Effector CD4-positive, alpha-beta T cell (primary cell): Measurements from ENCODE around the gene SPRED1. TPM values are rescaled to one million over a fixed set of nuclear protein-coding genes. Genes with fewer than 3 reads are reported as not detected.

Experiments used
- DNase-seq: peaks from one replicate; pipeline ENCODE4 v3.0.0-alpha.2; 2020
- total RNA-seq: gene quantifications from one replicate; lab custom pipeline; 2026; lab: John Stamatoyannopoulos, UW

Gene SPRED1
- not detected for total RNA-seq

GRCh38 chr15:38252481-38253350, at the start of gene SPRED1:
Gene SPRED1 (plus strand): TSS chr15:38252836. CDS start chr15:38253186, 350 bp downstream.
- no peak for DNase-seq

GRCh38 chr15:38205526-38206272, 46.9 kb upstream of the SPRED1 start:
- DNase-seq = no peak

- no peak for DNase-seq
Measured at GRCh38 chr15:38207621-38208020, 45.0 kb upstream of the SPRED1 start.

GRCh38 chr15:38208206-38208605, 44.4 kb upstream of the SPRED1 start:
- DNase-seq = no peak

- DNase-seq = no peak
Measured at GRCh38 chr15:38208779-38209178, 43.9 kb upstream of the SPRED1 start.

- no peak for DNase-seq
Measured at GRCh38 chr15:38211249-38211648, 41.4 kb upstream of the SPRED1 start.

GRCh38 chr15:38211811-38212210, 40.8 kb upstream of the SPRED1 start:
- DNase-seq = no peak

- no peak for DNase-seq
Measured at GRCh38 chr15:38212729-38213351, 39.8 kb upstream of the SPRED1 start.

GRCh38 chr15:38213356-38213755, 39.3 kb upstream of the SPRED1 start:
- no peak for DNase-seq

GRCh38 chr15:38215707-38216106, 36.9 kb upstream of the SPRED1 start:
- no peak for DNase-seq

GRCh38 chr15:38216763-38217162, 35.9 kb upstream of the SPRED1 start:
- DNase-seq = no peak

- no peak for DNase-seq
Measured at GRCh38 chr15:38217191-38217595, 35.4 kb upstream of the SPRED1 start.

- DNase-seq = no peak
Measured at GRCh38 chr15:38217788-38218609, 34.6 kb upstream of the SPRED1 start.

- DNase-seq = no peak
Measured at GRCh38 chr15:38220606-38221273, 31.9 kb upstream of the SPRED1 start.

- no peak for DNase-seq
Measured at GRCh38 chr15:38224486-38224885, 28.1 kb upstream of the SPRED1 start.

- DNase-seq = no peak
Measured at GRCh38 chr15:38225381-38225780, 27.3 kb upstream of the SPRED1 start.

GRCh38 chr15:38226608-38227266, 25.9 kb upstream of the SPRED1 start:
- no peak for DNase-seq

- DNase-seq = no peak
Measured at GRCh38 chr15:38227941-38228340, 24.7 kb upstream of the SPRED1 start.

GRCh38 chr15:38228618-38229017, 24.0 kb upstream of the SPRED1 start:
- DNase-seq = no peak

- no peak for DNase-seq
Measured at GRCh38 chr15:38229705-38230310, 22.8 kb upstream of the SPRED1 start.

GRCh38 chr15:38231436-38231835, 21.2 kb upstream of the SPRED1 start:
- no peak for DNase-seq
